T follicular helper cell (primary cell): ENCODE measurements around the gene C1orf198.

ENCODE experiments used
- DNase-seq: peaks from one replicate; pipeline ENCODE4 v3.0.0-alpha.2; 2020; ENCODE audit warnings: low read depth
- total RNA-seq, 2 experiments: gene quantifications; one replicate each; lab custom pipeline; 2026; lab: John Stamatoyannopoulos, UW

C1orf198 gene
- 8.6 to 10.1 reads per million in 2 experiments for total RNA-seq

- DNase-seq: peak; percentile 67
These were observed at the start of gene C1orf198 for GRCh38 chr1:230867903-230868735. Gene C1orf198 (minus strand): TSS chr1:230868521. CDS start chr1:230868512, 9 bp downstream.

GRCh38 chr1:230917284-230918135 lies 49.2 kb upstream of the C1orf198 start:
- DNase-seq: peak; percentile 57

GRCh38 chr1:230916587-230917283 lies 48.4 kb upstream of the C1orf198 start:
- DNase-seq: no peak

GRCh38 chr1:230915078-230915477 lies 46.8 kb upstream of the C1orf198 start:
- DNase-seq: no peak

GRCh38 chr1:230913496-230913895 lies 45.2 kb upstream of the C1orf198 start:
- no peak for DNase-seq

GRCh38 chr1:230910755-230911117 lies 42.4 kb upstream of the C1orf198 start:
- no peak for DNase-seq

GRCh38 chr1:230909974-230910754 lies 41.8 kb upstream of the C1orf198 start:
- DNase-seq: no peak

GRCh38 chr1:230907472-230908205 lies 39.3 kb upstream of the C1orf198 start:
- DNase-seq: no peak

GRCh38 chr1:230906226-230906625 lies 37.9 kb upstream of the C1orf198 start:
- no peak for DNase-seq

GRCh38 chr1:230905733-230906132 lies 37.4 kb upstream of the C1orf198 start:
- no peak for DNase-seq

GRCh38 chr1:230902349-230902923 lies 34.1 kb upstream of the C1orf198 start:
- no peak for DNase-seq

- DNase-seq: no peak
These were observed 33.4 kb upstream of the C1orf198 start for GRCh38 chr1:230901671-230902070.

- DNase-seq: no peak
These were observed 32.7 kb upstream of the C1orf198 start for GRCh38 chr1:230900984-230901383.

GRCh38 chr1:230899841-230900251 lies 31.5 kb upstream of the C1orf198 start:
- DNase-seq: no peak

- DNase-seq: no peak
These were observed 30.4 kb upstream of the C1orf198 start for GRCh38 chr1:230898748-230899147.

- no peak for DNase-seq
These were observed 29.8 kb upstream of the C1orf198 start for GRCh38 chr1:230898144-230898543.

GRCh38 chr1:230896779-230897178 lies 28.5 kb upstream of the C1orf198 start:
- no peak for DNase-seq

- DNase-seq: no peak
These were observed 27.1 kb upstream of the C1orf198 start for GRCh38 chr1:230895452-230895851.

- no peak for DNase-seq
These were observed 26.3 kb upstream of the C1orf198 start for GRCh38 chr1:230894664-230895063.

GRCh38 chr1:230894032-230894431 lies 25.7 kb upstream of the C1orf198 start:
- DNase-seq: no peak
